HepG2 (cell line): Measurements from ENCODE around the gene PTRHD1. TPM values are rescaled to one million over a fixed set of nuclear protein-coding genes. Genes with fewer than 3 reads are reported as not detected.
A peak's percentile ranks its signal among the peaks of the same experiment; 100 is the strongest.

Experiments used
- ATAC-seq: fragments of 200-7000 bp; cut with Tn5 transposase; 3 replicates; pipeline ENCODE4 v1.9.1; 2020; ENCODE audit warnings: mild to moderate bottlenecking, moderate library complexity
- BruUV-seq: library from RNA; stranded (reverse); fragments of 400-500 nt; replicated peaks from 2 replicates; lab custom pipeline; 2021; lab: Mats Ljungman, UMichigan
- CTCF ChIA-PET: fragments of 300-600 bp; formaldehyde crosslinking; extraction: SDS; loops from one replicate; lab custom pipeline; 2021; ENCODE audit warnings: low total read pairs, inconsistent platforms, low intra/inter-chr PET ratio; lab: Yijun Ruan, JAX
- POLR2A ChIA-PET: fragments of 350-600 bp; sonication (Branson Sonifier 250); formaldehyde crosslinking; loops from one replicate; lab custom pipeline; 2020; ENCODE audit warnings: antibody characterized with exemption, inconsistent platforms; lab: Yijun Ruan, JAX
- DNase-seq: peaks from one replicate; pipeline ENCODE4 v3.0.0-alpha.2; 2015; ENCODE audit warnings: low spot score
- FAIRE-seq: peaks from 3 replicates; lab custom pipeline; 2011; peaks lifted over from hg19 to GRCh38; lab: Jason Lieb, UNC
- H2AFZ ChIP-seq: one replicate; pipeline ENCODE4 v1.6.1; 2011; ENCODE audit warnings: low read length, inconsistent platforms
- H3K27ac ChIP-seq: fragments of 300-600 bp; 3 replicates; pipeline ENCODE4 v1.8.0; 2011; ENCODE audit warnings: mixed run types, mild to moderate bottlenecking, mixed read lengths, low read length, inconsistent platforms; ENCODE audit not compliant: insufficient read depth; ENCODE audit errors: extremely low read length
- H3K27me3 ChIP-seq, 2 experiments: fragments of 200-600 bp in 1 of 2; 2 replicates in 1 of 2; 3 replicates in 1 of 2; pipeline versions ENCODE4 v1.6.0 to v1.8.0; 2011; ENCODE audit warnings: low read length in 2 of 2, mild to moderate bottlenecking in 2 of 2, moderate library complexity in 2 of 2, inconsistent platforms in 1 of 2; ENCODE audit not compliant: insufficient read depth in 2 of 2, control insufficient read depth in 1 of 2
- H3K36me3 ChIP-seq, 2 experiments: fragments of 200-600 bp in 1 of 2; replicated peaks in 1 of 2; 2 replicates in 1 of 2; 3 replicates in 1 of 2; pipeline versions ENCODE4 v1.5.1 to v1.8.0; 2011; ENCODE audit warnings: low read length in 2 of 2, inconsistent platforms in 1 of 2; ENCODE audit not compliant: insufficient read depth in 2 of 2, control insufficient read depth in 1 of 2
- H3K4me1 ChIP-seq: 2 replicates; pipeline ENCODE4 v1.5.1; 2012; ENCODE audit warnings: low read length, inconsistent platforms; ENCODE audit not compliant: insufficient read depth
- H3K4me2 ChIP-seq: 2 replicates; pipeline ENCODE4 v1.6.0; 2011; ENCODE audit warnings: low read depth, low read length, inconsistent platforms
- H3K4me3 ChIP-seq, 3 experiments: fragments of 200-600 bp in 1 of 3; sonication (generic), shearing (Covaris generic) in 1 of 3; replicated peaks in 1 of 3; 2 replicates each; pipeline ENCODE4 v1.5.1; 2011 to 2016; ENCODE audit warnings: low read length in 3 of 3, inconsistent platforms in 2 of 3, low read depth in 2 of 3, mild to moderate bottlenecking in 2 of 3, control low read depth in 1 of 3, mixed read lengths in 1 of 3; ENCODE audit not compliant: insufficient read depth in 1 of 3
- H3K79me2 ChIP-seq: one replicate; pipeline ENCODE4 v1.6.1; 2011; ENCODE audit warnings: low read length, inconsistent platforms; ENCODE audit not compliant: insufficient read depth
- H3K9ac ChIP-seq: 2 replicates; pipeline ENCODE4 v1.6.0; 2011; ENCODE audit warnings: mild to moderate bottlenecking, low read depth, low read length, inconsistent platforms; ENCODE audit not compliant: insufficient read depth
- H3K9me3 ChIP-seq: 2 replicates; pipeline ENCODE4 v1.5.1; 2012; ENCODE audit warnings: mild to moderate bottlenecking, low read length
- H4K20me1 ChIP-seq: 2 replicates; pipeline ENCODE4 v1.6.0; 2011; ENCODE audit warnings: inconsistent platforms, mild to moderate bottlenecking, low read length, moderate library complexity; ENCODE audit not compliant: insufficient read depth
- ARNT2 ChIP-seq: sonication (generic); formaldehyde crosslinking; IDR thresholded peaks from 2 replicates; pipeline ENCODE4 v1.8.0; 2022; ENCODE audit warnings: mild to moderate bottlenecking, low read depth, missing genetic modification reagents, moderate library complexity
- RBM22 ChIP-seq: fragments of 200-400 bp; formaldehyde crosslinking; optimal IDR thresholded peaks from 2 replicates; pipeline ENCODE3; 2017; ENCODE audit warnings: mild to moderate bottlenecking, low read length, moderate library complexity
- RBM39 ChIP-seq: fragments of 200-400 bp; formaldehyde crosslinking; IDR thresholded peaks from one replicate; pipeline ENCODE4 v1.6.1; 2018; ENCODE audit warnings: antibody characterized with exemption, mild to moderate bottlenecking, low read depth, low read length; ENCODE audit not compliant: poor library complexity, severe bottlenecking
- RORA ChIP-seq: sonication (generic); formaldehyde crosslinking; IDR thresholded peaks from 2 replicates; pipeline ENCODE4 v1.5.0; 2020; ENCODE audit warnings: mild to moderate bottlenecking, missing genetic modification reagents, moderate library complexity
- WGBS: methylation state at CpG from one replicate; pipeline ENCODE4 v1.1.6; 2017; ENCODE audit warnings: low lambda C conversion rate; 5-methylcytosine and 5-hydroxymethylcytosine counted together
- in situ Hi-C: cut with HindIII; loops from 2 replicates; pipeline ENCODE4 v1.10.0; 2017; ENCODE audit warnings: low pct_unique_long_range_greater_than_20kb; ENCODE audit not compliant: extremely low pct_ligation_motif_present
- intact Hi-C: fragments of 100-400 bp; cut with micrococcal nuclease; formaldehyde crosslinking; loops from one replicate; pipeline ENCODE4 v1.10.0; 2022; ENCODE audit not compliant: unreplicated experiment
- polyA plus RNA-seq, 8 experiments: library from polyadenylated mRNA; depleted of rRNA in 3 of 8; stranded (reverse) in 7 of 8; unstranded in 1 of 8; fragments of >200 nt; fragmentation: Illumina TruSeq in 4 of 8; extraction: Trizol in 4 of 8; gene quantifications; 2 replicates each; pipeline versions ENCODE4 v1.2.1 to v1.2.3, GENCODE V29; 2011 to 2016; ENCODE audit warnings: low read depth in 4 of 8, missing spikeins in 1 of 8, mixed read lengths in 1 of 8; ENCODE audit not compliant: insufficient read depth in 1 of 8
- total RNA-seq, 5 experiments: library from RNA; depleted of rRNA; stranded (reverse); fragments of >200 nt; fragmentation: Illumina TruSeq; extraction: Trizol; gene quantifications; 2 replicates each; pipeline ENCODE4 v1.2.3, GENCODE V29; 2016; ENCODE audit warnings: low read depth in 1 of 5
- TF ChIP-seq, protein P1 (sequence below): sonication (generic); formaldehyde crosslinking; IDR thresholded peaks from 2 replicates; pipeline ENCODE4 v1.4.0; 2020; ENCODE audit warnings: missing genetic modification reagents, borderline replicate concordance
- TF ChIP-seq, protein P2 (sequence below): sonication (generic); formaldehyde crosslinking; IDR thresholded peaks from 2 replicates; pipeline ENCODE4 v1.4.0; 2020; ENCODE audit warnings: mild to moderate bottlenecking, missing genetic modification reagents, borderline replicate concordance

The PTRHD1 gene
- total and polyA plus RNA-seq, 2 of the 13 experiments (the other 11 are each of a cell fraction or from before 2014, with no cell fraction given): 72.6 to 90.8 TPM

DNA sequence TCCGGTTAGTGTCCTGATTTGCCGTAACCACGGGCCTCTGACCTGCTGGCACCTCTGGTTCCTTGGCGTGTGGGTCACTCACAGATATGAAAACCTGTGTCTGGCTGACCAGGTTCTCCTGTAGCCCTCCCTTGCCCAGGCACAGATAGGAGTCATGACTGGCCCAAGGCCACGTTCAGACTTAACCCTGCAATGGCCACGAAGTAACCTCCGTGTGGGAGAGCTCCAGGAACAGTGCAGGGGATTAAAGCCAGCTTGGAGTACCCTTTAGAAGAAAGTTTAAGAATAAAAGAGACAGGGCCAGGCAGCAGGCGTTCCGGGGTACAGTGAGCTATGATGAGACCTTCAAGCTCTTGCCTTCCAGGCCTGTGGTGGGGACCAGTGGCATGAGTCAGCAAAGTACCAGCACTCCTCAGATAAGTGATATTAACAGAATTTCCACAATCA is 25.6 kb upstream of the PTRHD1 start:
- BruUV-seq: no TSS peak
- 92% methylated on average over 9 of the region's 9 CpGs for WGBS
- TF ChIP-seq, protein P1, sequence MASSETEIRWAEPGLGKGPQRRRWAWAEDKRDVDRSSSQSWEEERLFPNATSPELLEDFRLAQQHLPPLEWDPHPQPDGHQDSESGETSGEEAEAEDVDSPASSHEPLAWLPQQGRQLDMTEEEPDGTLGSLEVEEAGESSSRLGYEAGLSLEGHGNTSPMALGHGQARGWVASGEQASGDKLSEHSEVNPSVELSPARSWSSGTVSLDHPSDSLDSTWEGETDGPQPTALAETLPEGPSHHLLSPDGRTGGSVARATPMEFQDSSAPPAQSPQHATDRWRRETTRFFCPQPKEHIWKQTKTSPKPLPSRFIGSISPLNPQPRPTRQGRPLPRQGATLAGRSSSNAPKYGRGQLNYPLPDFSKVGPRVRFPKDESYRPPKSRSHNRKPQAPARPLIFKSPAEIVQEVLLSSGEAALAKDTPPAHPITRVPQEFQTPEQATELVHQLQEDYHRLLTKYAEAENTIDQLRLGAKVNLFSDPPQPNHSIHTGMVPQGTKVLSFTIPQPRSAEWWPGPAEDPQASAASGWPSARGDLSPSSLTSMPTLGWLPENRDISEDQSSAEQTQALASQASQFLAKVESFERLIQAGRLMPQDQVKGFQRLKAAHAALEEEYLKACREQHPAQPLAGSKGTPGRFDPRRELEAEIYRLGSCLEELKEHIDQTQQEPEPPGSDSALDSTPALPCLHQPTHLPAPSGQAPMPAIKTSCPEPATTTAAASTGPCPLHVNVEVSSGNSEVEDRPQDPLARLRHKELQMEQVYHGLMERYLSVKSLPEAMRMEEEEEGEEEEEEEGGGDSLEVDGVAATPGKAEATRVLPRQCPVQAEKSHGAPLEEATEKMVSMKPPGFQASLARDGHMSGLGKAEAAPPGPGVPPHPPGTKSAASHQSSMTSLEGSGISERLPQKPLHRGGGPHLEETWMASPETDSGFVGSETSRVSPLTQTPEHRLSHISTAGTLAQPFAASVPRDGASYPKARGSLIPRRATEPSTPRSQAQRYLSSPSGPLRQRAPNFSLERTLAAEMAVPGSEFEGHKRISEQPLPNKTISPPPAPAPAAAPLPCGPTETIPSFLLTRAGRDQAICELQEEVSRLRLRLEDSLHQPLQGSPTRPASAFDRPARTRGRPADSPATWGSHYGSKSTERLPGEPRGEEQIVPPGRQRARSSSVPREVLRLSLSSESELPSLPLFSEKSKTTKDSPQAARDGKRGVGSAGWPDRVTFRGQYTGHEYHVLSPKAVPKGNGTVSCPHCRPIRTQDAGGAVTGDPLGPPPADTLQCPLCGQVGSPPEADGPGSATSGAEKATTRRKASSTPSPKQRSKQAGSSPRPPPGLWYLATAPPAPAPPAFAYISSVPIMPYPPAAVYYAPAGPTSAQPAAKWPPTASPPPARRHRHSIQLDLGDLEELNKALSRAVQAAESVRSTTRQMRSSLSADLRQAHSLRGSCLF (CRISPR knock-in tag): no peak
- TF ChIP-seq RBM22 (peak; percentile 57), RORA (CRISPR knock-in tag) (no peak), ARNT2 (CRISPR knock-in tag) (no peak), RBM39 (no peak)
- TF ChIP-seq, protein P2, sequence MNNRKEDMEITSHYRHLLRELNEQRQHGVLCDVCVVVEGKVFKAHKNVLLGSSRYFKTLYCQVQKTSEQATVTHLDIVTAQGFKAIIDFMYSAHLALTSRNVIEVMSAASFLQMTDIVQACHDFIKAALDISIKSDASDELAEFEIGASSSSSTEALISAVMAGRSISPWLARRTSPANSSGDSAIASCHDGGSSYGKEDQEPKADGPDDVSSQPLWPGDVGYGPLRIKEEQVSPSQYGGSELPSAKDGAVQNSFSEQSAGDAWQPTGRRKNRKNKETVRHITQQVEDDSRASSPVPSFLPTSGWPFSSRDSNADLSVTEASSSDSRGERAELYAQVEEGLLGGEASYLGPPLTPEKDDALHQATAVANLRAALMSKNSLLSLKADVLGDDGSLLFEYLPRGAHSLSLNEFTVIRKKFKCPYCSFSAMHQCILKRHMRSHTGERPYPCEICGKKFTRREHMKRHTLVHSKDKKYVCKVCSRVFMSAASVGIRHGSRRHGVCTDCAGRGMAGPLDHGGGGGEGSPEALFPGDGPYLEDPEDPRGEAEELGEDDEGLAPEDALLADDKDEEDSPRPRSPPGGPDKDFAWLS (CRISPR knock-in tag): no peak
- TF ChIP-seq, all 625 proteins: peak for 1
- H4K20me1 ChIP-seq: no peaks in the 10 kb centered on the region
- in situ Hi-C loops: no loop called here
- H3K27ac ChIP-seq: no peak overlapping the region
- no peaks in the 10 kb centered on the region for H3K9me3 ChIP-seq
- peaks cover 18% of the 10 kb centered on the region for H3K4me1 ChIP-seq
- no peak for ATAC-seq
- ChIA-PET CTCF (no interaction called here), POLR2A (no interaction called here)
- no peak for FAIRE-seq
- H3K4me2 ChIP-seq: no peak overlapping the region
- H3K36me3 ChIP-seq: peaks cover 26 to 75% of the 10 kb centered on the region in 2 experiments
- peaks cover 2% of the 10 kb centered on the region for H3K79me2 ChIP-seq
- H2AFZ ChIP-seq: no peak overlapping the region
- DNase-seq: no peak
- no peaks in the 10 kb centered on the region for H3K27me3 ChIP-seq
- no peak overlapping the region for H3K9ac ChIP-seq
- intact Hi-C loops: no loop called here
- H3K4me3 ChIP-seq: no peak overlapping the region
